Neural cell (in vitro differentiated cells): ENCODE data around the gene PLSCR4. TPM values are rescaled to one million over a fixed set of nuclear protein-coding genes. Genes with fewer than 3 reads are reported as not detected.

Experiments
- H2AFZ ChIP-seq: fragments of 200-600, 300-800 bp; sonication (generic), shearing (Covaris generic); 2 replicates; pipeline ENCODE4 v1.6.0; 2014; ENCODE audit warnings: low read depth, mild to moderate bottlenecking, antibody characterized with exemption, low read length, moderate library complexity
- H3F3A ChIP-seq: fragments of 200-600 bp; shearing (Covaris generic); 2 replicates; pipeline ENCODE4 v1.6.1; 2016; ENCODE audit warnings: mild to moderate bottlenecking, moderate library complexity, mixed read lengths, antibody characterized with exemption, low read length; ENCODE audit not compliant: insufficient read depth, poor library complexity, severe bottlenecking
- H3K27ac ChIP-seq: fragments of 200-600, 300-800 bp; sonication (generic), shearing (Covaris generic); 2 replicates; pipeline ENCODE4 v1.5.1; 2014; ENCODE audit warnings: mild to moderate bottlenecking, low read length, moderate library complexity
- H3K27me3 ChIP-seq: fragments of 300-800, 200-600 bp; sonication (generic), shearing (Covaris generic); 2 replicates; pipeline ENCODE4 v1.6.0; 2014; ENCODE audit warnings: mild to moderate bottlenecking, low read depth, low read length, moderate library complexity; ENCODE audit not compliant: insufficient read depth
- H3K36me3 ChIP-seq: fragments of 300-800, 200-600 bp; sonication (generic), shearing (Covaris generic); 2 replicates; pipeline ENCODE4 v1.5.1; 2014; ENCODE audit warnings: mild to moderate bottlenecking, antibody characterized with exemption, low read length, moderate library complexity; ENCODE audit not compliant: insufficient read depth
- H3K4me2 ChIP-seq: fragments of 300-800, 200-600 bp; sonication (generic), shearing (Covaris generic); 2 replicates; pipeline ENCODE4 v1.6.0; 2014; ENCODE audit warnings: mild to moderate bottlenecking, low read length
- H3K4me3 ChIP-seq: fragments of 300-800, 200-600 bp; sonication (generic), shearing (Covaris generic); 2 replicates; pipeline ENCODE4 v1.5.1; 2014; ENCODE audit warnings: mild to moderate bottlenecking, low read length, moderate library complexity
- H3K79me2 ChIP-seq: fragments of 200-600 bp; shearing (Covaris generic); replicated peaks from 2 replicates; pipeline ENCODE4 v1.6.0; 2014; ENCODE audit warnings: mild to moderate bottlenecking, low read length, moderate library complexity; ENCODE audit not compliant: insufficient read depth
- H3K9ac ChIP-seq: fragments of 300-800, 200-600 bp; sonication (generic), shearing (Covaris generic); 2 replicates; pipeline ENCODE4 v1.6.1; 2016; ENCODE audit warnings: mild to moderate bottlenecking, low read length, mixed read lengths
- H3K9me2 ChIP-seq: fragments of 200-600 bp; shearing (Covaris generic); 2 replicates; pipeline ENCODE4 v1.6.1; 2016; ENCODE audit warnings: mild to moderate bottlenecking, low read length, mixed read lengths; ENCODE audit not compliant: insufficient read depth
- H3K9me3 ChIP-seq: fragments of 200-600, 300-800 bp; sonication (generic), shearing (Covaris generic); 2 replicates; pipeline ENCODE4 v1.6.1; 2016; ENCODE audit warnings: mild to moderate bottlenecking, mixed run types, low read length, moderate library complexity, mixed read lengths
- H4K20me1 ChIP-seq: fragments of 200-600 bp; shearing (Covaris generic); 2 replicates; pipeline ENCODE4 v1.6.1; 2016; ENCODE audit warnings: mild to moderate bottlenecking, mixed run types; ENCODE audit not compliant: insufficient read depth
- EP300 ChIP-seq: fragments of 450-650 bp; conservative IDR thresholded peaks from 2 replicates; pipeline ENCODE4 v1.6.1; 2014; ENCODE audit warnings: antibody characterized with exemption, mild to moderate bottlenecking, moderate library complexity; ENCODE audit not compliant: poor library complexity, severe bottlenecking
- EZH2 ChIP-seq: fragments of 200-600, 300-800 bp; shearing (Covaris generic), sonication (generic); IDR thresholded peaks from 2 replicates; pipeline ENCODE4 v1.6.1; 2014; ENCODE audit warnings: antibody characterized with exemption, low read length, borderline replicate concordance, mild to moderate bottlenecking; ENCODE audit not compliant: insufficient read depth, poor library complexity, severe bottlenecking
- MXI1 ChIP-seq: fragments of 450-650 bp; conservative IDR thresholded peaks from 2 replicates; pipeline ENCODE4 v1.6.1; 2014; ENCODE audit warnings: antibody characterized with exemption, mild to moderate bottlenecking; ENCODE audit not compliant: poor library complexity, severe bottlenecking
- POLR2AphosphoS5 ChIP-seq: IDR thresholded peaks from 2 replicates; pipeline ENCODE4 v1.6.1; 2012
- RAD21 ChIP-seq: fragments of 450-650 bp; conservative IDR thresholded peaks from 2 replicates; pipeline ENCODE4 v1.6.1; 2014; ENCODE audit warnings: antibody characterized with exemption, mild to moderate bottlenecking, moderate library complexity
- REST ChIP-seq: IDR thresholded peaks from 2 replicates; pipeline ENCODE4 v1.6.1; 2012; ENCODE audit warnings: borderline replicate concordance
- SMC3 ChIP-seq: fragments of 450-650 bp; conservative IDR thresholded peaks from 2 replicates; pipeline ENCODE4 v1.6.1; 2014; ENCODE audit warnings: antibody characterized with exemption, mild to moderate bottlenecking, moderate library complexity; ENCODE audit not compliant: poor library complexity
- TAF1 ChIP-seq: IDR thresholded peaks from 2 replicates; pipeline ENCODE4 v1.6.1; 2012; ENCODE audit warnings: low read depth
- polyA plus RNA-seq: library from polyadenylated mRNA; depleted of rRNA; stranded (reverse); fragments of >200 nt; gene quantifications from 2 replicates; pipeline ENCODE4 v1.2.3, GENCODE V29; 2014
- TF ChIP-seq, protein P1 (sequence below): fragments of 450-650 bp; IDR thresholded peaks from 2 replicates; pipeline ENCODE4 v1.5.1; 2014; ENCODE audit warnings: antibody characterized with exemption, mild to moderate bottlenecking, moderate library complexity; ENCODE audit not compliant: poor library complexity, severe bottlenecking

The PLSCR4 gene
- polyA plus RNA-seq, 1 donor from 2014 or later = not detected

GRCh38 chr3:146156095-146156494, 94.8 kb downstream of the PLSCR4 start:
- Histone ChIP-seq H3K36me3 (no peaks in the 10 kb centered on the region), H3K27me3 (no peaks in the 10 kb centered on the region), H3K4me2 (no peak overlapping the region), H3K4me3 (no peak overlapping the region), H3K27ac (no peak overlapping the region), H2AFZ (no peak overlapping the region), H3K79me2 (no peaks in the 10 kb centered on the region), H3K9me2 (no peaks in the 10 kb centered on the region), H3K9ac (no peak overlapping the region), H4K20me1 (no peaks in the 10 kb centered on the region), H3K9me3 (no peaks in the 10 kb centered on the region), H3F3A (no peaks in the 10 kb centered on the region)
- no peak for TF ChIP-seq POLR2AphosphoS5
- TF ChIP-seq TAF1 = no peak
- TF ChIP-seq, protein P1, sequence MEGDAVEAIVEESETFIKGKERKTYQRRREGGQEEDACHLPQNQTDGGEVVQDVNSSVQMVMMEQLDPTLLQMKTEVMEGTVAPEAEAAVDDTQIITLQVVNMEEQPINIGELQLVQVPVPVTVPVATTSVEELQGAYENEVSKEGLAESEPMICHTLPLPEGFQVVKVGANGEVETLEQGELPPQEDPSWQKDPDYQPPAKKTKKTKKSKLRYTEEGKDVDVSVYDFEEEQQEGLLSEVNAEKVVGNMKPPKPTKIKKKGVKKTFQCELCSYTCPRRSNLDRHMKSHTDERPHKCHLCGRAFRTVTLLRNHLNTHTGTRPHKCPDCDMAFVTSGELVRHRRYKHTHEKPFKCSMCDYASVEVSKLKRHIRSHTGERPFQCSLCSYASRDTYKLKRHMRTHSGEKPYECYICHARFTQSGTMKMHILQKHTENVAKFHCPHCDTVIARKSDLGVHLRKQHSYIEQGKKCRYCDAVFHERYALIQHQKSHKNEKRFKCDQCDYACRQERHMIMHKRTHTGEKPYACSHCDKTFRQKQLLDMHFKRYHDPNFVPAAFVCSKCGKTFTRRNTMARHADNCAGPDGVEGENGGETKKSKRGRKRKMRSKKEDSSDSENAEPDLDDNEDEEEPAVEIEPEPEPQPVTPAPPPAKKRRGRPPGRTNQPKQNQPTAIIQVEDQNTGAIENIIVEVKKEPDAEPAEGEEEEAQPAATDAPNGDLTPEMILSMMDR = no peak
- no peak for TF ChIP-seq REST
- no peak for TF ChIP-seq MXI1
- TF ChIP-seq EP300 = no peak
- TF ChIP-seq SMC3 = no peak

DNA sequence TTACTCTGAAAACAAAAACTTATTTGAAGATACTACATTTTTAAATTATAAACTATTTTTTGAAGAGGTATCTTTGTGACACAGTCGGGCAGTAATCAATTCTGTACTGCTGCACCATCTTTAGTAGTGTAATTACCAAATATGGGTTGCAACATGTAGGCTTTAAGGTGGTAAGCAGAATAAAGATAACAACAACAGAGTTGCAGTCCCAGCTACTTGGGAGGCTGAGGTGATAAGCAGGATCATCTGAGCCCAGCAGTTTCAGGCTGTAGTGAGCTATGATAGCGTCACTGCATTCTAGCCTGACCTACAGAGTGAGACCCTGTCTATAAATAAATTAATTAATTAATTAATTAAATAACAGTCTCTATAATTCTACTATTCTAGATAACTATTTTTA, 95.9 kb downstream of the PLSCR4 start:
- Histone ChIP-seq H4K20me1 (no peaks in the 10 kb centered on the region), H3K79me2 (no peaks in the 10 kb centered on the region), H3K4me2 (no peak overlapping the region), H3K9me2 (no peaks in the 10 kb centered on the region), H3K27ac (no peak overlapping the region), H3K9ac (no peak overlapping the region), H3K27me3 (no peaks in the 10 kb centered on the region), H3F3A (no peaks in the 10 kb centered on the region), H3K36me3 (no peaks in the 10 kb centered on the region), H3K9me3 (no peaks in the 10 kb centered on the region), H3K4me3 (no peak overlapping the region), H2AFZ (no peak overlapping the region)
- TF ChIP-seq MXI1 = no peak
- TF ChIP-seq TAF1 = no peak
- no peak for TF ChIP-seq EP300
- no peak for TF ChIP-seq REST
- no peak for TF ChIP-seq POLR2AphosphoS5
- TF ChIP-seq, protein P1 = no peak
- no peak for TF ChIP-seq SMC3
- TF ChIP-seq EZH2 = no peak
- TF ChIP-seq RAD21 = no peak
